Sigmoid colon (tissue), 7 donors: ENCODE data around the gene NKAIN1. TPM values are rescaled to one million over a fixed set of nuclear protein-coding genes. Genes with fewer than 3 reads are reported as not detected.
A peak's percentile ranks its signal among the peaks of the same experiment; 100 is the strongest.

ENCODE experiments used
- DNase-seq: peaks from one replicate; pipeline ENCODE4 v3.0.0-alpha.2; 2019
- H3K27ac ChIP-seq, 4 donors: fragments of 200-600 bp; sonication (generic); one replicate each; pipeline ENCODE4 v1.5.1; 2016 to 2019; ENCODE audit warnings: mild to moderate bottlenecking in 1 of 4
- H3K27me3 ChIP-seq, 3 donors: fragments of 200-600 bp; sonication (generic); one replicate each; pipeline ENCODE4 v1.5.1; 2019; ENCODE audit warnings: mild to moderate bottlenecking in 1 of 3
- H3K36me3 ChIP-seq, 4 donors: fragments of 200-600 bp; sonication (generic); one replicate each; pipeline ENCODE4 v1.5.1; 2016 to 2019
- H3K4me1 ChIP-seq, 4 donors: fragments of 200-600 bp; sonication (generic); one replicate each; pipeline ENCODE4 v1.5.1; 2017 to 2019
- H3K4me3 ChIP-seq, 4 donors: fragments of 200-600 bp; sonication (generic); one replicate each; pipeline ENCODE4 v1.5.1; 2017 to 2019; ENCODE audit warnings: mild to moderate bottlenecking in 2 of 4, moderate library complexity in 1 of 4
- H3K9me3 ChIP-seq, 4 donors: fragments of 200-600 bp in 3 of 4; sonication (generic) in 3 of 4; one replicate each; pipeline versions ENCODE4 v1.5.1 to v1.6.1; 2013 to 2019
- EP300 ChIP-seq, 4 donors: sonication (generic); formaldehyde crosslinking; IDR thresholded peaks; one replicate each; pipeline ENCODE4 v1.6.1; 2017; ENCODE audit warnings: antibody characterized with exemption in 4 of 4
- POLR2A ChIP-seq, 2 donors: fragments of 450-650 bp; IDR thresholded peaks; one replicate each; pipeline ENCODE4 v1.6.1; 2016; ENCODE audit warnings: antibody characterized with exemption in 2 of 2, mild to moderate bottlenecking in 2 of 2, moderate library complexity in 2 of 2
- POLR2AphosphoS5 ChIP-seq, 4 donors: sonication (generic); formaldehyde crosslinking; IDR thresholded peaks; one replicate each; pipeline ENCODE4 v1.6.1; 2017; ENCODE audit warnings: antibody characterized with exemption in 4 of 4
- WGBS, 2 donors: extraction: QIAGEN DNeasy Blood & Tissue Kit; methylation state at CpG; one replicate each; pipeline ENCODE4 v1.1.7; 2013; 5-methylcytosine and 5-hydroxymethylcytosine counted together
- intact Hi-C: fragments of 100-400 bp; cut with DNase I; formaldehyde crosslinking; loops from one replicate; pipeline ENCODE4 v1.15.1; 2023
- polyA plus RNA-seq, 3 donors: library from polyadenylated mRNA; stranded (reverse); fragments of 200-250 nt; gene quantifications; one replicate each; pipeline ENCODE4 v1.2.3, GENCODE V29; 2013
- total RNA-seq, 4 donors: library from RNA; depleted of rRNA; stranded (reverse); fragments of >200 nt; gene quantifications; one replicate each; pipeline ENCODE4 v1.1.0, GENCODE V29; 2016
- TF ChIP-seq, protein P1 (sequence below), 4 experiments: fragments of 450-650 bp in 3 of 4; fragments of 200-600 bp in 1 of 4; IDR thresholded peaks; one replicate each; pipeline ENCODE4 v1.5.1; 2016 to 2019; ENCODE audit warnings: antibody characterized with exemption in 4 of 4, mild to moderate bottlenecking in 3 of 4, moderate library complexity in 2 of 4
- donor health status: healthy with polysubstance abuse.
- donor health status: Bipolar disorder and iron deficiency.
- donor health status: healthy.

NKAIN1 gene
- total and polyA plus RNA-seq, 7 donors, result 0.28 to 1.4 (median 0.35) TPM; not detected in 3

DNA sequence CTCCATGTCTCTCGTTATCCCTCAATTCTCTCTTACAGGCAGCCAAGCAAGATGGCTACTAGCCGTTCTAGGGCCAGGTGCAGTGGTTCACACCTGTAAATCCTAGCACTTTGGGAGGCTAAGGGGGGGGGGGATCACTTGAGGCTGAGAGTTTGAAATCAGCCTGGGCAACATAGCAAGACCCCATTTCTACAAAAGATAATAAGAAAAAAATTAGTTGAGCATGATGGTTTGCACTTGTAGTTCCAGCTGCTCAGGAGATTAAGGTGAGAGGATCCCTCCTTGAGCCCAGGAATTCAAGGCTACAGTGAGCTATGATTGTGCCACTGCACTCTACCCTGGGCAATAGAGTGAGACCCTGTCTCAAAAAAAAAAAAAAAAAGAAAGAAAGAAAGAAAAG is 80.4 kb downstream of the NKAIN1 start:
- no peaks in the 10 kb centered on the region for H3K36me3 ChIP-seq
- no peaks in the 10 kb centered on the region for H3K27me3 ChIP-seq
- no peaks in the 10 kb centered on the region for H3K9me3 ChIP-seq
- TF ChIP-seq EP300 (IDR thresholded peaks at IDR 0.05) (no peak), POLR2A (IDR thresholded peaks at IDR 0.05) (no peak), POLR2AphosphoS5 (IDR thresholded peaks at IDR 0.05) (no peak)
- TF ChIP-seq, protein P1, sequence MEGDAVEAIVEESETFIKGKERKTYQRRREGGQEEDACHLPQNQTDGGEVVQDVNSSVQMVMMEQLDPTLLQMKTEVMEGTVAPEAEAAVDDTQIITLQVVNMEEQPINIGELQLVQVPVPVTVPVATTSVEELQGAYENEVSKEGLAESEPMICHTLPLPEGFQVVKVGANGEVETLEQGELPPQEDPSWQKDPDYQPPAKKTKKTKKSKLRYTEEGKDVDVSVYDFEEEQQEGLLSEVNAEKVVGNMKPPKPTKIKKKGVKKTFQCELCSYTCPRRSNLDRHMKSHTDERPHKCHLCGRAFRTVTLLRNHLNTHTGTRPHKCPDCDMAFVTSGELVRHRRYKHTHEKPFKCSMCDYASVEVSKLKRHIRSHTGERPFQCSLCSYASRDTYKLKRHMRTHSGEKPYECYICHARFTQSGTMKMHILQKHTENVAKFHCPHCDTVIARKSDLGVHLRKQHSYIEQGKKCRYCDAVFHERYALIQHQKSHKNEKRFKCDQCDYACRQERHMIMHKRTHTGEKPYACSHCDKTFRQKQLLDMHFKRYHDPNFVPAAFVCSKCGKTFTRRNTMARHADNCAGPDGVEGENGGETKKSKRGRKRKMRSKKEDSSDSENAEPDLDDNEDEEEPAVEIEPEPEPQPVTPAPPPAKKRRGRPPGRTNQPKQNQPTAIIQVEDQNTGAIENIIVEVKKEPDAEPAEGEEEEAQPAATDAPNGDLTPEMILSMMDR (IDR thresholded peaks at IDR 0.05), result no peak
- WGBS, 2 donors, result 87 to 88% methylated on average over 2 of the region's 2 CpGs
- no peak overlapping the region for H3K27ac ChIP-seq
- no peak overlapping the region for H3K4me3 ChIP-seq
- intact Hi-C loops, result no loop called here
- DNase-seq, result no peak
- peaks cover 0 to 12% (median 5%) of the 10 kb centered on the region in 4 donors for H3K4me1 ChIP-seq

DNA sequence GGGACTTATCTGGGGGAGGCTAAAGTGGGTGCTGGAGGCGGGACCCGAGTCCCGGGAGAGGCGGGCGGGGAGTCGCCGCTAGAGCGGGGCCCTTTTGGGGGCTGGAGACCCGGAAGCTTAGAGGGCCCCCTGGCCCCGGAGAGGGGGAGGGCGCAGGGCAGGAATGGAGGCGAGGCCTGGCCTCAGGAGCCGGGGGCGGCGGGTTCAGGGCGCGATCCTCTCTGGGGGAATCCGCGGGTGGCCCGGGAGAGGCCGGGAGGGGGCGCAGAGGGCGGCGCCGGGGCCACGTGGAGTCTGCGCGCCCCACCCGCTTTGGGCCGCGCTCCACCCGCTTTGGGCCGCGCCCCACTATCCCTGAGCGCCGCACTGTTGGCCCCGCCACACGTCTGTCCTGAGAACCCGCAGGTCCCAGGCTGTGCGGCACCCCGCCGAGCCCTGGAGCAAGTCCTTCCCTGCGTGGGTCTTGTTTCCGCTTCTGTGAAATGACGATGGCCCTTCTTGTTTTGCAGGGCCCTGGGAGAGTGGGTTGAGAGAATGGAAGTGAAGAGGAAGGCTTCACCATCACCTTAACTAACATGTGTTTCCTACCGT is 84.4 kb downstream of the NKAIN1 start:
- no peak for TF ChIP-seq POLR2A (IDR thresholded peaks at IDR 0.05)
- TF ChIP-seq, protein P1 (IDR thresholded peaks at IDR 0.05), result peak in 1 of 4 experiments; percentile 36
- no peak for TF ChIP-seq EP300 (IDR thresholded peaks at IDR 0.05)
- Histone ChIP-seq H3K27ac (peak overlapping the region; percentile 79 to 84 (median 84)), H3K9me3 (no peaks in the 10 kb centered on the region), H3K27me3 (no peaks in the 10 kb centered on the region), H3K4me1 (peaks cover 0 to 12% (median 5%) of the 10 kb centered on the region in 4 donors), H3K4me3 (peak overlapping the region; percentile 75 to 92 (median 78)), H3K36me3 (no peaks in the 10 kb centered on the region)
- peak; percentile 82 for DNase-seq
- 0 to 1% methylated on average over 46 of the region's 46 CpGs for WGBS, 2 donors
- intact Hi-C loops, result no loop called here

DNA sequence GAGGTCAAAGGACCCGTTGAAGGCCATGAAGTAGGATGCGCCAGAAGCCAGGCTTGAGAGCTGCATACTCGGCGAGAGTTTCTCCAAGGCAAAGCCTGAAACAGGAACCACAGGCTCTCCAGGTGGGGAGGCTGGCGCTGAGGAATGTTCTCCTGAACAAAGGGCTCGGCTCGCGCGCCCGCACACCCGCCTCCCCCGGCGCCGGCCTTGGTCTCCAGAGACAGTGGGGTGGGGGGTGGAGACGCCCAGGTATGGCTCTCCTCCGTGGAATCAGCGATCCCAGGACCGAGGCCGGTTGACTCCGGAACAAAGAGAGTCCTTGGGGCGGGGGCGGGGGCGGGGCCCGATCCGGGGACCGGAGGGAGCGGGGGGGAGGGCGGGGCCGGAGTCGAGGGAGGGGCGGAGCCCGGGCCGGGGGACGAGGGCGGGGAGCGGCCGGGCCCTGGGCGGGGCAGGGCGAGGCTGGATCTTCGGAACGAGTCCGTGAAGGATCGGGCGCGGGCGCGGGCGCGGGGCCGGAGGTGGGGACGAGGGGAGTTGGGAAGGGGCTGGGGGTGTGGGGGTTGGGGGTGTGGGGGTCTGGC is 85.0 kb downstream of the NKAIN1 start:
- no peaks in the 10 kb centered on the region for H3K27me3 ChIP-seq
- intact Hi-C loops, result loop anchor here (1.0 kb wide), 1 partner anchor 89 kb away; the partner anchor contains the start of gene PUM1
- no peaks in the 10 kb centered on the region for H3K36me3 ChIP-seq
- 2 to 3% methylated on average over 50 to 51 of the region's 51 CpGs for WGBS, 2 donors
- TF ChIP-seq, protein P1 (IDR thresholded peaks at IDR 0.05), result no peak
- TF ChIP-seq EP300 (IDR thresholded peaks at IDR 0.05) (no peak), POLR2AphosphoS5 (IDR thresholded peaks at IDR 0.05) (no peak), POLR2A (IDR thresholded peaks at IDR 0.05) (no peak)
- peak; percentile 81 for DNase-seq
- H3K4me3 ChIP-seq, result peak overlapping the region; percentile 75 to 92 (median 78)
- peaks cover 0 to 12% (median 5%) of the 10 kb centered on the region in 4 donors for H3K4me1 ChIP-seq
- H3K9me3 ChIP-seq, result no peaks in the 10 kb centered on the region
- H3K27ac ChIP-seq, result peak overlapping the region; percentile 79 to 84 (median 84)

DNA sequence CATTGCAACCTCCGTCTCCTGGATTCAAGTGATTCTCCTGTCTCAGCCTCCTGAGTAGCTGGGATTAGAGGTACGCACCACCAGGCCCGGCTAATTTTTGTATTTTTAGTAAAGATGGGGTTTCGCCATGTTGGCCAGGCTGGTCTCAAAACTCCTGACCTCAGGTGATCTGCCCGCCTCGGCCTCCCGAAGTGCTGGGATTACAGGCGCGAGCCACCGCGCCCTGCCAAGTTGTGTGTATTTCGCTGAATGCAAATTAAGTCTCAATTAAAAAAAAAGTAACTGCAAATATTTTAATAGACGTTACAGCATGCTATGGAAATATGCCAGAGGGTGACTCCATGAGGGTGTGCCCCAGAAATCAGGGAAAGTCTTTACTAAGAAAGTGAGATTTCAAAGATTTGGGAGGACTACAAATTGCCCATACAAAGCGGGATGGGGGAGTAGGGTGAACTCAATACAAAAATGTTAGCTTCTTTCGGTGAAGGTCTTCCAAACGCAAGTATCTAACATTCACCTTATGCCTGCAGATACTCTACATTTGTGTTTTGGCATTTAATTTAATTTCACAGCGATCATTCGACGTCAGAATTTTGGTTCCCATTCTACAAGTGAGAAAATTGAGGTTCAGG is 85.6 kb downstream of the NKAIN1 start:
- Histone ChIP-seq H3K27me3 (no peaks in the 10 kb centered on the region), H3K36me3 (no peaks in the 10 kb centered on the region), H3K4me1 (peaks cover 0 to 12% (median 5%) of the 10 kb centered on the region in 4 donors), H3K9me3 (no peaks in the 10 kb centered on the region), H3K27ac (peak overlapping the region; percentile 79 to 84 (median 84)), H3K4me3 (peak overlapping the region in 3 of 4 donors; percentile 77 to 92 (median 79))
- intact Hi-C loops, result loop anchor here (1.0 kb wide), 1 partner anchor 89 kb away; the partner anchor contains the start of gene PUM1
- DNase-seq, result no peak
- 76 to 78% methylated on average over 19 of the region's 19 CpGs for WGBS, 2 donors
- TF ChIP-seq, protein P1 (IDR thresholded peaks at IDR 0.05), result no peak
- no peak for TF ChIP-seq POLR2AphosphoS5 (IDR thresholded peaks at IDR 0.05)
